ENCODE results near the gene PDF.

DNA sequence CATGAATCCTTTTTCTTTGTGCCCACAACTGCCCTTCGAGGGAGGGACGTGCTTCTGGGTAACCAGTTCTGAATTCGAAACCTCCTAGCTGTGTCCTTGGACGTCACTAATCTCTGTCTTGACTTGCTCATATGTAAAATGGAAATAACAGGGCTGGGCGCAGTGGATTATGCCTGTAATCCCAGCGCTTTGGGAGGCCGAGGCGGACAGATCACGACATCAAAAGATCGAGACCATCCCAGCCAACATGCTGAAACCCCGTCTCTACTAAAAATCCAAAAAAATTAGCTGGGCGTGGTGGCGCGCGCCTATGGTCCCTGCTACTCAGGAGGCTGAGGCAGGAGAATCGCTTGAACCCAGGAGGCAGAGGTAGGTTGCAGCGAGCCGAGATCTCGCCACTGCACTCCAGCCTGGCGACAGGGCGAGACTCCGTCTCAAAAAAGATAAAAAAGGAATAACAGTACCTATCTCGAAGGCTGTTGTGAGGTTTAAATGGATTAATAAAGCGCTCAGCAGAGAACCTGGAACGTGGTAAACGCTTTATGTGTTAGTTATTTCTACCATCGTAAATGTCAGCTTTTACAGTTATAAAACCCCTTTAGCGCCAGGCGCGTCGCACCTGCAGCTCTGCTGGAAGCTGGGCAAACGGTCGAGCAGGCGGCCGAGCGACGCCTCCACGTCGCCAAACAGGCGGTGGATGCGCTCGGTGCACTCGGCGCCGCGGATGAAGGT lies 8.3 kb upstream of the PDF start:
- TF ChIP-seq, protein P1, sequence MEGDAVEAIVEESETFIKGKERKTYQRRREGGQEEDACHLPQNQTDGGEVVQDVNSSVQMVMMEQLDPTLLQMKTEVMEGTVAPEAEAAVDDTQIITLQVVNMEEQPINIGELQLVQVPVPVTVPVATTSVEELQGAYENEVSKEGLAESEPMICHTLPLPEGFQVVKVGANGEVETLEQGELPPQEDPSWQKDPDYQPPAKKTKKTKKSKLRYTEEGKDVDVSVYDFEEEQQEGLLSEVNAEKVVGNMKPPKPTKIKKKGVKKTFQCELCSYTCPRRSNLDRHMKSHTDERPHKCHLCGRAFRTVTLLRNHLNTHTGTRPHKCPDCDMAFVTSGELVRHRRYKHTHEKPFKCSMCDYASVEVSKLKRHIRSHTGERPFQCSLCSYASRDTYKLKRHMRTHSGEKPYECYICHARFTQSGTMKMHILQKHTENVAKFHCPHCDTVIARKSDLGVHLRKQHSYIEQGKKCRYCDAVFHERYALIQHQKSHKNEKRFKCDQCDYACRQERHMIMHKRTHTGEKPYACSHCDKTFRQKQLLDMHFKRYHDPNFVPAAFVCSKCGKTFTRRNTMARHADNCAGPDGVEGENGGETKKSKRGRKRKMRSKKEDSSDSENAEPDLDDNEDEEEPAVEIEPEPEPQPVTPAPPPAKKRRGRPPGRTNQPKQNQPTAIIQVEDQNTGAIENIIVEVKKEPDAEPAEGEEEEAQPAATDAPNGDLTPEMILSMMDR (conservative IDR thresholded peaks at IDR 0.05; ENCODE audit: low read depth, low read length): no peak
- no peak for TF ChIP-seq EZH2 (IDR thresholded peaks at IDR 0.05; ENCODE audit: borderline replicate concordance, low read depth, low read length, poor library complexity, severe bottlenecking)
